Right lobe of liver (tissue), 6 donors: ENCODE results near the gene PRDM16. TPM values are rescaled to one million over a fixed set of nuclear protein-coding genes. Genes with fewer than 3 reads are reported as not detected.

Source experiments
- ATAC-seq, 4 donors: fragments of 200-7000 bp; cut with Tn5 transposase; one replicate each; pipeline ENCODE4 v1.9.1; 2020; ENCODE audit warnings: mild to moderate bottlenecking in 4 of 4, moderate library complexity in 4 of 4
- DNase-seq, 3 donors: peaks; one replicate each; pipeline ENCODE4 v3.0.0-alpha.2; 2020
- H3K27ac ChIP-seq, 3 donors: fragments of 200-600 bp; one replicate each; pipeline ENCODE4 v1.8.0; 2022
- H3K27me3 ChIP-seq, 2 donors: fragments of 200-600 bp; one replicate each; pipeline ENCODE4 v1.8.0; 2022
- H3K36me3 ChIP-seq, 4 donors: fragments of 200-600 bp; sonication (generic) in 1 of 4; one replicate each; pipeline versions ENCODE4 v1.5.1 to v1.8.0; 2017 to 2022; ENCODE audit warnings: control low read depth in 1 of 4
- H3K4me1 ChIP-seq, 4 donors: fragments of 200-600 bp; sonication (generic) in 1 of 4; one replicate each; pipeline versions ENCODE4 v1.5.1 to v1.8.0; 2017 to 2022; ENCODE audit warnings: control low read depth in 1 of 4
- H3K4me3 ChIP-seq, 3 donors: fragments of 200-600 bp; one replicate each; pipeline ENCODE4 v1.8.0; 2022
- H3K9me3 ChIP-seq, 4 donors: fragments of 200-600 bp; sonication (generic) in 1 of 4; one replicate each; pipeline versions ENCODE4 v1.5.1 to v1.8.0; 2017 to 2022; ENCODE audit warnings: control low read depth in 1 of 4
- CTCF ChIP-seq, 4 donors: fragments of 200-600 bp in 3 of 4; fragments of 450-650 bp in 1 of 4; IDR thresholded peaks; one replicate each; pipeline versions ENCODE4 v1.5.1 to v1.8.0; 2016 to 2022; ENCODE audit warnings: antibody characterized with exemption in 4 of 4, mild to moderate bottlenecking in 2 of 4
- POLR2A ChIP-seq: fragments of 450-650 bp; IDR thresholded peaks from one replicate; pipeline ENCODE4 v1.6.1; 2017; ENCODE audit warnings: antibody characterized with exemption, mild to moderate bottlenecking
- WGBS: methylation state at CpG from one replicate; pipeline ENCODE4 v1.1.6; 2018; ENCODE audit warnings: low coverage, low lambda C conversion rate; ENCODE audit not compliant: insufficient coverage; ENCODE audit errors: missing lambda C conversion rate; 5-methylcytosine and 5-hydroxymethylcytosine counted together
- intact Hi-C, 2 donors: fragments of 100-400 bp; cut with DNase I; formaldehyde crosslinking; loops; one replicate each; pipeline versions ENCODE4 v1.11.2 to v1.14.1; 2022
- total RNA-seq, 6 experiments: library from RNA; depleted of rRNA in 2 of 6; stranded (reverse); fragments of >200 nt in 2 of 6; fragmentation: NEBNext Ultra II Directional in 3 of 6; extraction: Animal tissue kit (Norgen Biotek cat#: 25700) in 3 of 6; gene quantifications; one replicate each; pipeline versions ENCODE4 v1.1.0 to v1.2.4, GENCODE V29; 2016 to 2023
- donor health status: DM: no; HTN: yes; CAD: no.
- donor health status: DM: no; HTN: no; CAD: no.
- donor health status: DM: no; HTN: no; CAD: no.
- donor health status: DM: no; HTN: yes; CAD: no.
- donor health status: DM: no; HTN: yes; CAD: no.

The PRDM16 gene
- total RNA-seq, 6 experiments from 2014 or later = 0.06 to 0.75 (median 0.28) TPM

GRCh38 chr1:3263790-3264189 is 194.8 kb downstream of the PRDM16 start:
- WGBS = 28% methylated on average over 3 of the region's 10 CpGs
- DNase-seq = no peak
- no peaks in the 10 kb centered on the region for H3K27me3 ChIP-seq

GRCh38 chr1:3264456-3264855 is 195.5 kb downstream of the PRDM16 start:
- intact Hi-C loops = no loop called here
- no peak for TF ChIP-seq CTCF (IDR thresholded peaks at IDR 0.05)
- TF ChIP-seq POLR2A = no peak
- H3K4me1 ChIP-seq = no peaks in the 10 kb centered on the region
- no peak overlapping the region for H3K27ac ChIP-seq
- H3K9me3 ChIP-seq = no peaks in the 10 kb centered on the region
- no peaks in the 10 kb centered on the region for H3K27me3 ChIP-seq
- 58% methylated on average over 8 of the region's 10 CpGs for WGBS
- DNase-seq (no peak), ATAC-seq (no peak)
- H3K4me3 ChIP-seq = no peak overlapping the region
- no peaks in the 10 kb centered on the region for H3K36me3 ChIP-seq

More at GRCh38 chr1:3263790-3264189, 194.8 kb downstream of the PRDM16 start:
- Histone ChIP-seq H3K36me3 (no peaks in the 10 kb centered on the region), H3K4me3 (no peak overlapping the region), H3K4me1 (no peaks in the 10 kb centered on the region), H3K27ac (no peak overlapping the region), H3K9me3 (no peaks in the 10 kb centered on the region)
- intact Hi-C loops = no loop called here
- ATAC-seq = no peak
- TF ChIP-seq CTCF (IDR thresholded peaks at IDR 0.05) (no peak), POLR2A (no peak)

- DNase-seq = no peak
- H3K9me3 ChIP-seq = no peaks in the 10 kb centered on the region
- TF ChIP-seq POLR2A = no peak
- ATAC-seq = no peak
- 71% methylated on average over 14 of the region's 53 CpGs for WGBS
- H3K4me1 ChIP-seq = no peaks in the 10 kb centered on the region
- no peak overlapping the region for H3K4me3 ChIP-seq
- no peak overlapping the region for H3K27ac ChIP-seq
- intact Hi-C loops = no loop called here
- no peaks in the 10 kb centered on the region for H3K36me3 ChIP-seq
- no peaks in the 10 kb centered on the region for H3K27me3 ChIP-seq
Measured at GRCh38 chr1:3265835-3266805, 197.1 kb downstream of the PRDM16 start.

- Histone ChIP-seq H3K36me3 (no peaks in the 10 kb centered on the region), H3K27ac (no peak overlapping the region), H3K4me3 (no peak overlapping the region), H3K4me1 (no peaks in the 10 kb centered on the region), H3K27me3 (no peaks in the 10 kb centered on the region), H3K9me3 (no peaks in the 10 kb centered on the region)
- 76% methylated on average over 21 of the region's 27 CpGs for WGBS
- ATAC-seq (no peak), DNase-seq (no peak)
- intact Hi-C loops = no loop called here
- TF ChIP-seq CTCF (IDR thresholded peaks at IDR 0.05) = no peak
- no peak for TF ChIP-seq POLR2A
Measured at GRCh38 chr1:3266870-3267549, 198.0 kb downstream of the PRDM16 start.
